H1 (cell line): ENCODE measurements around the gene GJC3. TPM values are rescaled to one million over a fixed set of nuclear protein-coding genes. Genes with fewer than 3 reads are reported as not detected.

Experiments used
- CTCF ChIA-PET: fragments of 300-600 bp; sonication (Branson Sonifier 250); formaldehyde crosslinking; loops from one replicate; lab custom pipeline; 2021; ENCODE audit not compliant: partially characterized antibody; lab: Charles Lee
- POLR2A ChIA-PET: fragments of 300-600 bp; sonication (Branson Sonifier 250); formaldehyde crosslinking; loops from one replicate; lab custom pipeline; 2021; ENCODE audit warnings: inconsistent platforms; ENCODE audit not compliant: partially characterized antibody; lab: Charles Lee
- DNase-seq, 2 experiments: peaks; one replicate each; pipeline versions ENCODE4 v3.0.0 to v3.0.0-alpha.2; 2010 to 2022; ENCODE audit warnings: low spot score in 2 of 2, low read depth in 1 of 2, mixed read lengths in 1 of 2
- FAIRE-seq: peaks from 2 replicates; lab custom pipeline; 2011; peaks lifted over from hg19 to GRCh38; lab: Jason Lieb, UNC
- H2AFZ ChIP-seq: 2 replicates; pipeline ENCODE4 v1.8.1; 2012; ENCODE audit warnings: low read length, inconsistent platforms
- H2AK5ac ChIP-seq: 2 replicates; pipeline ENCODE4 v1.6.1; 2013; ENCODE audit warnings: low read depth, low read length
- H2BK120ac ChIP-seq: replicated peaks from 2 replicates; pipeline ENCODE3; 2013; ENCODE audit warnings: low read depth, low read length, inconsistent platforms
- H2BK12ac ChIP-seq: 2 replicates; pipeline ENCODE4 v1.6.1; 2013; ENCODE audit warnings: low read depth, low read length
- H2BK15ac ChIP-seq: 2 replicates; pipeline ENCODE4 v1.6.1; 2013; ENCODE audit warnings: low read length
- H2BK20ac ChIP-seq: 2 replicates; pipeline ENCODE4 v1.6.1; 2013; ENCODE audit warnings: low read length
- H2BK5ac ChIP-seq: 2 replicates; pipeline ENCODE4 v1.6.1; 2013; ENCODE audit warnings: low read depth, low read length
- H3K14ac ChIP-seq: 2 replicates; pipeline ENCODE4 v1.6.1; 2013; ENCODE audit warnings: inconsistent platforms; ENCODE audit not compliant: insufficient read length
- H3K18ac ChIP-seq: 2 replicates; pipeline ENCODE4 v1.6.1; 2013; ENCODE audit warnings: low read length; ENCODE audit errors: extremely low read depth
- H3K23ac ChIP-seq: 2 replicates; pipeline ENCODE4 v1.6.1; 2013; ENCODE audit warnings: inconsistent platforms; ENCODE audit not compliant: insufficient read length
- H3K23me2 ChIP-seq: 2 replicates; pipeline ENCODE4 v1.6.1; 2013; ENCODE audit warnings: low read depth, low read length
- H3K27ac ChIP-seq: 2 replicates; pipeline ENCODE4 v1.6.1; 2011; ENCODE audit warnings: low read depth, low read length, inconsistent platforms
- H3K27me3 ChIP-seq, 4 experiments: replicated peaks in 1 of 4; 1 replicate in 1 of 4; 2 replicates in 3 of 4; pipeline versions ENCODE4 v1.6.1 to v1.8.1; 2011 to 2013; ENCODE audit warnings: low read length in 3 of 4, mild to moderate bottlenecking in 3 of 4, inconsistent platforms in 2 of 4, mixed read lengths in 2 of 4, moderate library complexity in 1 of 4; ENCODE audit not compliant: control insufficient read depth in 3 of 4, insufficient read depth in 3 of 4; ENCODE audit errors: extremely low read depth in 1 of 4
- H3K36me3 ChIP-seq, 4 experiments: 2 replicates each; pipeline versions ENCODE4 v1.6.1 to v1.8.1; 2011 to 2013; ENCODE audit warnings: mild to moderate bottlenecking in 4 of 4, low read length in 3 of 4, moderate library complexity in 2 of 4, control low read depth in 1 of 4, inconsistent platforms in 1 of 4; ENCODE audit not compliant: insufficient read depth in 4 of 4, control insufficient read depth in 2 of 4
- H3K4ac ChIP-seq: replicated peaks from 2 replicates; pipeline ENCODE3; 2013; ENCODE audit warnings: low read length, low read depth, mixed read lengths, inconsistent platforms; ENCODE audit not compliant: insufficient read length
- H3K4me1 ChIP-seq, 4 experiments: replicated peaks in 1 of 4; 1 replicate in 1 of 4; 2 replicates in 3 of 4; pipeline versions ENCODE4 v1.6.1 to v1.8.1; 2011 to 2013; ENCODE audit warnings: low read length in 3 of 4, inconsistent platforms in 2 of 4, mixed read lengths in 1 of 4; ENCODE audit not compliant: insufficient read depth in 4 of 4, control insufficient read depth in 3 of 4
- H3K4me2 ChIP-seq, 2 experiments: 2 replicates each; pipeline versions ENCODE4 v1.6.1 to v1.8.1; 2011 to 2013; ENCODE audit warnings: low read depth in 2 of 2, low read length in 2 of 2, control low read depth in 1 of 2, inconsistent platforms in 1 of 2, mild to moderate bottlenecking in 1 of 2; ENCODE audit not compliant: insufficient read depth in 1 of 2
- H3K4me3 ChIP-seq, 4 experiments: fragments of 200-600, 300-600 bp in 1 of 4; sonication (generic), shearing (Covaris generic), sonication (Bioruptor Twin) in 1 of 4; 2 replicates each; pipeline versions ENCODE4 v1.5.1 to v1.8.1; 2011 to 2016; ENCODE audit warnings: low read length in 4 of 4, low read depth in 3 of 4, control low read depth in 2 of 4, inconsistent platforms in 2 of 4, mild to moderate bottlenecking in 2 of 4, mixed read lengths in 1 of 4, moderate library complexity in 1 of 4; ENCODE audit not compliant: insufficient read depth in 2 of 4; ENCODE audit errors: extremely low read depth in 1 of 4
- H3K56ac ChIP-seq: replicated peaks from 2 replicates; pipeline ENCODE3; 2013; ENCODE audit warnings: low read depth, mild to moderate bottlenecking, mixed read lengths, low read length, inconsistent platforms; ENCODE audit not compliant: insufficient read length
- H3K79me1 ChIP-seq: 2 replicates; pipeline ENCODE4 v1.6.1; 2013; ENCODE audit warnings: low read depth, low read length, control low read depth
- H3K79me2 ChIP-seq, 2 experiments: 2 replicates each; pipeline versions ENCODE4 v1.6.1 to v1.8.1; 2012 to 2013; ENCODE audit warnings: low read length in 2 of 2, mild to moderate bottlenecking in 2 of 2, inconsistent platforms in 1 of 2; ENCODE audit not compliant: insufficient read depth in 2 of 2, control insufficient read depth in 1 of 2
- H3K9ac ChIP-seq, 4 experiments: replicated peaks in 1 of 4; 1 replicate in 1 of 4; 2 replicates in 3 of 4; pipeline versions ENCODE4 v1.6.1 to v1.8.1; 2011 to 2013; ENCODE audit warnings: low read depth in 3 of 4, low read length in 3 of 4, control low read depth in 2 of 4, mild to moderate bottlenecking in 2 of 4, moderate library complexity in 2 of 4, inconsistent platforms in 1 of 4; ENCODE audit errors: extremely low read depth in 1 of 4
- H3K9me3 ChIP-seq, 2 experiments: 2 replicates each; pipeline versions ENCODE4 v1.6.1 to v1.8.1; 2012 to 2013; ENCODE audit warnings: mild to moderate bottlenecking in 2 of 2, moderate library complexity in 2 of 2, control low read depth in 1 of 2, inconsistent platforms in 1 of 2, low read depth in 1 of 2, low read length in 1 of 2, mixed read lengths in 1 of 2; ENCODE audit not compliant: insufficient read depth in 2 of 2
- H4K20me1 ChIP-seq, 2 experiments: replicated peaks in 1 of 2; 2 replicates each; pipeline versions ENCODE3 to v1.8.1; 2011 to 2013; ENCODE audit warnings: inconsistent platforms in 2 of 2, low read length in 2 of 2, mild to moderate bottlenecking in 1 of 2; ENCODE audit not compliant: insufficient read depth in 2 of 2, control insufficient read depth in 1 of 2
- H4K5ac ChIP-seq: 2 replicates; pipeline ENCODE4 v1.6.1; 2013; ENCODE audit warnings: low read length, low read depth, mixed read lengths, inconsistent platforms; ENCODE audit not compliant: insufficient read length
- H4K8ac ChIP-seq: 2 replicates; pipeline ENCODE4 v1.8.0; 2013; ENCODE audit warnings: mild to moderate bottlenecking, moderate library complexity, low read length, inconsistent platforms; ENCODE audit not compliant: insufficient read depth; ENCODE audit errors: extremely low read depth
- H4K91ac ChIP-seq: replicated peaks from 2 replicates; pipeline ENCODE3; 2013; ENCODE audit warnings: low read length, mixed read lengths, inconsistent platforms; ENCODE audit not compliant: insufficient read length
- BACH1 ChIP-seq: IDR thresholded peaks from 2 replicates; pipeline ENCODE4 v1.6.1; 2012; ENCODE audit warnings: low read length, improper control_type of control experiment
- RFX5 ChIP-seq: IDR thresholded peaks from 2 replicates; pipeline ENCODE4 v1.6.1; 2011; ENCODE audit warnings: low read depth, low read length, improper control_type of control experiment, borderline replicate concordance
- SP2 ChIP-seq: IDR thresholded peaks from 2 replicates; pipeline ENCODE4 v1.6.1; 2012; ENCODE audit warnings: mild to moderate bottlenecking, low read length, inconsistent platforms
- WGBS, 2 experiments: shearing (Covaris generic) in 1 of 2; methylation state at CpG; one replicate each; pipeline versions ENCODE4 v1.1.6 to v1.1.7; 2013 to 2015; ENCODE audit warnings: low lambda C conversion rate in 2 of 2, mixed read lengths in 2 of 2, inconsistent platforms in 1 of 2, low coverage in 1 of 2, missing lambda C conversion rate in 1 of 2; ENCODE audit not compliant: insufficient replicate concordance in 2 of 2, insufficient coverage in 1 of 2, insufficient read length in 1 of 2; ENCODE audit errors: extremely low coverage in 1 of 2, missing lambda C conversion rate in 1 of 2; 5-methylcytosine and 5-hydroxymethylcytosine counted together
- polyA plus RNA-seq, 7 experiments: library from polyadenylated mRNA; depleted of rRNA in 3 of 7; stranded (reverse) in 5 of 7; unstranded in 2 of 7; fragments of >200 nt in 5 of 7; fragments of 200-250 nt in 2 of 7; gene quantifications; 1 replicate in 5 of 7; 2 replicates in 1 of 7; 4 replicates in 1 of 7; pipeline versions ENCODE4 v1.2.1 to v1.2.3, GENCODE V29; 2011 to 2013; ENCODE audit warnings: missing spikeins in 2 of 7, mixed read lengths in 2 of 7
- total RNA-seq: library from RNA; stranded (reverse); fragmentation: NEBNext Ultra II Directional; extraction: Animal tissue kit (Norgen Biotek cat#: 25700); gene quantifications from 2 replicates; pipeline ENCODE4 v1.2.1, GENCODE V29; 2021

Gene GJC3
- total and polyA plus RNA-seq, 2 of the 8 experiments (the other 6 are each of a cell fraction or from before 2014, with no cell fraction given) = 2.7 to 3.0 TPM

- POLR2A ChIA-PET = interaction anchor here (1.9 to 3.4 kb wide), 2 partner anchors 13 to 171 kb away, joined by 4 to 45 read pairs; partner anchors contain the start of genes AP4M1 and MCM7
- H4K20me1 ChIP-seq = no peaks in the 10 kb centered on the region
- H3K27me3 ChIP-seq = no peaks in the 10 kb centered on the region
- H3K4me1 ChIP-seq = peaks cover 2 to 10% (median 4%) of the 10 kb centered on the region in 4 experiments; a peak in 5 of 7 replicates
- no peak overlapping the region for H2BK20ac ChIP-seq
- CTCF ChIA-PET = interaction anchor here (1.1 to 2.7 kb wide), 14 partner anchors 11 to 119 kb away, joined by 3 to 27 read pairs (median 6); partner anchors contain the start of gene ZSCAN21
- WGBS, 2 experiments = 93% methylated on average over 3 of the region's 3 CpGs; no CpG with 5 or more reads in 1 of the 2 experiments
- H3K79me1 ChIP-seq = no peaks in the 10 kb centered on the region
- H2BK15ac ChIP-seq = no peak overlapping the region
- H2BK12ac ChIP-seq = no peak overlapping the region
- H3K4me3 ChIP-seq = no peak overlapping the region
- H3K18ac ChIP-seq = no peak overlapping the region
- H3K56ac ChIP-seq = no peak overlapping the region
- FAIRE-seq (no peak), DNase-seq (no peak)
- H3K36me3 ChIP-seq = no peaks in the 10 kb centered on the region
- no peak overlapping the region for H3K23ac ChIP-seq
- H4K5ac ChIP-seq = no peak overlapping the region
- H3K14ac ChIP-seq = no peak overlapping the region
- H2BK5ac ChIP-seq = no peak overlapping the region
- no peak overlapping the region for H2AK5ac ChIP-seq
- H4K91ac ChIP-seq = peak overlapping the region; percentile 84
- H4K8ac ChIP-seq = no peak overlapping the region
- no peak overlapping the region for H3K27ac ChIP-seq
- H3K4me2 ChIP-seq = peak overlapping the region in 1 of 2 experiments; percentile 9; a peak in 1 of 4 replicates
- no peak overlapping the region for H2AFZ ChIP-seq
- no peak overlapping the region for H3K4ac ChIP-seq
- no peaks in the 10 kb centered on the region for H3K9me3 ChIP-seq
- H3K79me2 ChIP-seq = no peaks in the 10 kb centered on the region
- H3K9ac ChIP-seq = no peak overlapping the region
- no peaks in the 10 kb centered on the region for H3K23me2 ChIP-seq
- H2BK120ac ChIP-seq = no peak overlapping the region
- no peak for TF ChIP-seq RFX5
- no peak for TF ChIP-seq BACH1
- TF ChIP-seq SP2 = no peak
Measured at GRCh38 chr7:99930376-99930775, 956 bp upstream of the GJC3 start.
